GM12878 (cell line): ENCODE data around the gene TMEM37.

Experiments
- ASH2L ChIP-seq: fragments of 300-600, 200-600 bp; sonication (generic); IDR thresholded peaks from 2 replicates; pipeline ENCODE4 v1.6.1; 2017; ENCODE audit warnings: low read depth, mild to moderate bottlenecking, borderline replicate concordance
- EP300 ChIP-seq, 2 experiments: fragments of 150-350 bp in 1 of 2; IDR thresholded peaks; 2 replicates each; pipeline ENCODE4 v1.6.1; 2011 to 2012; ENCODE audit warnings: low read depth in 2 of 2, low read length in 2 of 2, borderline replicate concordance in 1 of 2, improper control_type of control experiment in 1 of 2, inconsistent platforms in 1 of 2; ENCODE audit not compliant: control insufficient read depth in 1 of 2
- GABPA ChIP-seq: IDR thresholded peaks from 2 replicates; pipeline ENCODE4 v1.6.1; 2014; ENCODE audit warnings: antibody characterized with exemption, low read depth, mild to moderate bottlenecking, inconsistent platforms
- JUNB ChIP-seq: IDR thresholded peaks from 2 replicates; pipeline ENCODE4 v1.6.1; 2016; ENCODE audit warnings: antibody characterized with exemption, mild to moderate bottlenecking
- RBBP5 ChIP-seq: fragments of 200-600 bp; sonication (generic); conservative IDR thresholded peaks from 2 replicates; pipeline ENCODE4 v1.6.1; 2016
- REST ChIP-seq: IDR thresholded peaks from 2 replicates; pipeline ENCODE4 v1.6.1; 2012; ENCODE audit warnings: mild to moderate bottlenecking, low read depth, low read length
- TCF7 ChIP-seq: IDR thresholded peaks from 2 replicates; pipeline ENCODE4 v1.6.1; 2014; ENCODE audit warnings: antibody characterized with exemption, borderline replicate concordance
- USF2 ChIP-seq: IDR thresholded peaks from 2 replicates; pipeline ENCODE4 v1.6.1; 2011; ENCODE audit warnings: low read depth, low read length, improper control_type of control experiment, borderline replicate concordance

- no peak for TF ChIP-seq ASH2L
- TF ChIP-seq JUNB, result no peak
- TF ChIP-seq GABPA, result no peak
- TF ChIP-seq USF2, result no peak
- no peak for TF ChIP-seq REST
- no peak for TF ChIP-seq EP300 (IDR thresholded peaks at IDR 0.05; ENCODE audit: borderline replicate concordance in 1 of 2, control insufficient read depth in 1 of 2, low read depth in 2 of 2, low read length in 2 of 2)
- TF ChIP-seq RBBP5, result no peak
- TF ChIP-seq TCF7, result no peak
Observed at GRCh38 chr2:119480184-119480583, 48.5 kb downstream of the TMEM37 start.
